ENCODE data around the gene ISG20. TPM values are rescaled to one million over a fixed set of nuclear protein-coding genes. Genes with fewer than 3 reads are reported as not detected.
"Not testable (repeated sequence)": the region's sequence is repeated elsewhere in the genome, so short reads cannot be mapped to it uniquely, and the experiment has no call there.

Gene ISG20
- total RNA-seq, 1 donor from 2014 or later = 0.65 TPM

DNA sequence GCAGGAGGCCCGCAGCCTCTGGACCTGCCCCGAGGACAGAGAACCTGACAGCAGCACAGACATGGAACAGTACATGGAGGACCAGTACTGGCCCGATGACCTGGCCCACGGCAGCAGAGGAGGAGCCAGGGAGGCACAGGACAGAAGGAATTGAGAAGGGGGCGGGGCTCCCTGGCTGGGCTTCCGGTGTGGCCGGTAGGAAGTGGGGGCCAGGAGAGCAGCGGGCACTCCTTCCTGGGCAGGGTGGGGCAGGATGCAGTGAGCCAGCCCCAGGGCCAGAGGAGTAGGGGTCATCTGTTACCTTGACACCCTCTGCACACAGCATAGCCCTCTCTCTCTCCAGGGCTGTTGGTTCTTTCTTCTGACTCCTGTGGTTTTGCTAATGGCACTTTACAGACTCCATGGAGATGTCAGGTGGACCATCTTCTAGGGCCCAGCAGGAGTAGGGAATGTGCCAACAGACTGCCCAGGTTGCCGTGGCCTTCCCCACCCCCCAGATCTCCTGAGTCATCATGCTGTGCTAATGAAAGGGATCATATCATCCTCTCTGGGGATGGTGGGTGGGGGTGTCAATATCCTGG lies 8.6 kb upstream of the ISG20 start:
- Histone ChIP-seq H3K79me2 (ENCODE audit: low read depth) (peaks cover 42% of the 10 kb centered on the region), H3K4me2 (no peak overlapping the region), H2AFZ (replicated peaks) (no peak overlapping the region), H3K9me3 (ENCODE audit: low read depth) (no peaks in the 10 kb centered on the region), H3K4me1 (no peaks in the 10 kb centered on the region), H3K27ac (no peak overlapping the region), H3F3A (ENCODE audit: low read depth) (peaks cover 14% of the 10 kb centered on the region), H3K4me3 (no peak overlapping the region), H3K9ac (no peak overlapping the region), H4K20me1 (ENCODE audit: low read depth) (peaks cover 64% of the 10 kb centered on the region), H3K36me3 (no peaks in the 10 kb centered on the region), H3K27me3 (no peaks in the 10 kb centered on the region)
- no peaks in the 10 kb centered on the region for H3K9me3 Mint-ChIP-seq
- no peak overlapping the region for H3K4me3 Mint-ChIP-seq
- peaks cover 2% of the 10 kb centered on the region for H3K27me3 Mint-ChIP-seq (ENCODE audit: insufficient read depth, low read depth)
- DNase-seq (ENCODE audit: low spot score) = no peak
- no peaks in the 10 kb centered on the region for H3K4me1 Mint-ChIP-seq
- no peak for TF ChIP-seq EZH2phosphoT487 (IDR thresholded peaks at IDR 0.05)
- no peak for TF ChIP-seq EZH2 (IDR thresholded peaks at IDR 0.05)
- TF ChIP-seq, protein P1, sequence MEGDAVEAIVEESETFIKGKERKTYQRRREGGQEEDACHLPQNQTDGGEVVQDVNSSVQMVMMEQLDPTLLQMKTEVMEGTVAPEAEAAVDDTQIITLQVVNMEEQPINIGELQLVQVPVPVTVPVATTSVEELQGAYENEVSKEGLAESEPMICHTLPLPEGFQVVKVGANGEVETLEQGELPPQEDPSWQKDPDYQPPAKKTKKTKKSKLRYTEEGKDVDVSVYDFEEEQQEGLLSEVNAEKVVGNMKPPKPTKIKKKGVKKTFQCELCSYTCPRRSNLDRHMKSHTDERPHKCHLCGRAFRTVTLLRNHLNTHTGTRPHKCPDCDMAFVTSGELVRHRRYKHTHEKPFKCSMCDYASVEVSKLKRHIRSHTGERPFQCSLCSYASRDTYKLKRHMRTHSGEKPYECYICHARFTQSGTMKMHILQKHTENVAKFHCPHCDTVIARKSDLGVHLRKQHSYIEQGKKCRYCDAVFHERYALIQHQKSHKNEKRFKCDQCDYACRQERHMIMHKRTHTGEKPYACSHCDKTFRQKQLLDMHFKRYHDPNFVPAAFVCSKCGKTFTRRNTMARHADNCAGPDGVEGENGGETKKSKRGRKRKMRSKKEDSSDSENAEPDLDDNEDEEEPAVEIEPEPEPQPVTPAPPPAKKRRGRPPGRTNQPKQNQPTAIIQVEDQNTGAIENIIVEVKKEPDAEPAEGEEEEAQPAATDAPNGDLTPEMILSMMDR (IDR thresholded peaks at IDR 0.05) = no peak
- no peak overlapping the region for H3K27ac Mint-ChIP-seq
- peaks cover 28% of the 10 kb centered on the region for H3K36me3 Mint-ChIP-seq

DNA sequence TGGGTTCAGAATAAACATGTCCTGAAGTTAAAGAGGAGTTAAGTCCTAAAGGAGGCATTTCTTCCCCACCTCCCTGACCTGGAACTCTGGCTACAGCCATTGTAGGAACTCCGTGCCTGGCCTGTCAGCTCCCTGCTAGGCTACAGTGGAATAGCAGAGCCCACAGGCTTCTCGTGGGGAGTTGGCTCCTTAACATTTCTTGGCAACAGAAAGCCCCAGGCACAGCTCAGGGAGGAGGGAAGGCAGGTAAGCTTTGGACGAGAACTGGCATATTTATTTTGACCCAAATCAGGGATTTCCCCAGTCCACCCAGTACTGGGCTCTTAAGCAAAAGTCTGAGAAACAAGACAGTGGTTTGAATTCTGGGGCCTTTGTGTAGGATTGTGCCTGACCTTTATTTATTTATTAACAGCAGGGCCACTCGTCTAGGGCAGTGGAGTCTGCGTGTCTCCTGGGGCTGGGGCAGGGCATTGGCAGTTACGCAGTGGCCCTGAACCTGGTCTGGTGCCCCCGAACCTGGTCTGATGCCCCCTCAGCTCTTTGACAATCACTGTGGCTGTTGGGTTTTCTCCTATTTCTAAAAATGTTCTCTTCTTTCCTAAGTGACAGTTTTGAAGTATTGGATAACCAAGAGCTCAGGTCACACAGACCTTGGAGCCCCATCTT lies 7.9 kb upstream of the ISG20 start:
- no peak overlapping the region for H3K9ac ChIP-seq
- peaks cover 2% of the 10 kb centered on the region for H3K27me3 Mint-ChIP-seq (ENCODE audit: insufficient read depth, low read depth)
- H3K27me3 ChIP-seq = no peaks in the 10 kb centered on the region
- no peaks in the 10 kb centered on the region for H3K9me3 ChIP-seq (ENCODE audit: low read depth)
- no peaks in the 10 kb centered on the region for H3K9me3 Mint-ChIP-seq
- H3K27ac ChIP-seq = no peak overlapping the region
- no peak overlapping the region for H3K4me3 Mint-ChIP-seq
- no peaks in the 10 kb centered on the region for H3K36me3 ChIP-seq
- no peak for TF ChIP-seq EZH2phosphoT487 (IDR thresholded peaks at IDR 0.05)
- H3K79me2 ChIP-seq (ENCODE audit: low read depth) = peaks cover 35% of the 10 kb centered on the region
- H4K20me1 ChIP-seq (ENCODE audit: low read depth) = peaks cover 57% of the 10 kb centered on the region
- H3K36me3 Mint-ChIP-seq = peaks cover 28% of the 10 kb centered on the region
- H3F3A ChIP-seq (ENCODE audit: low read depth) = peaks cover 17% of the 10 kb centered on the region
- H3K4me1 ChIP-seq = no peaks in the 10 kb centered on the region
- H3K4me2 ChIP-seq = no peak overlapping the region
- no peak overlapping the region for H2AFZ ChIP-seq (replicated peaks)
- no peak for DNase-seq (ENCODE audit: low spot score)
- H3K27ac Mint-ChIP-seq = no peak overlapping the region
- no peak overlapping the region for H3K4me3 ChIP-seq
- no peaks in the 10 kb centered on the region for H3K4me1 Mint-ChIP-seq

DNA sequence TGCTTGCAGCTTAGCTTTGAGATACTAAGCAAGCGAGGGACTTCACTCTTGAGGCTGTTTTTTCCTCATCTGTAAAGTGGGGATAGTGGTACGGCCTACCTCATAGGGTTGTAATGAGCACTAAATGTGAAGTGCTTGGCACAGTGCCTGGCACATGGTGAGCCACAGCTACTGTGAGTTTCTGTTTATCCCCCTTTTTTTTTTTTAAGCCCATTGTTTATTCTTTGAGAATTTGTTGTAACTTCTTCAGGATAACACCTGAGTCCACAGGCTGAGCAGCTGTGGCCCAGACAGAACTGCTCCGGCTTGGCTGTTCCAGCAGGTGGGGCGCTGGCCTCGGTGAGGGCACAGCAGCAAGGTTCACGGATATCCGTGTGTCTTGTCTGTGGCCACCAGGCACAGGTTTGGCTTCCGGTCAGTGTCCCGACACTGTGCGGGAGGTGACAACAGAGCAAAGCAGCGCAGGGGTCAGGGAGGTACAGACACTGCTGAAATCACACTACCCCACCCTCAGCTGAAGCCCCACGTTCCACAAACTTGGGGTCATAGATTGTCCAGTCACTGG lies 7.3 kb upstream of the ISG20 start:
- H3K27me3 ChIP-seq = no peaks in the 10 kb centered on the region
- peaks cover 29% of the 10 kb centered on the region for H3K79me2 ChIP-seq (ENCODE audit: low read depth)
- Mint-ChIP-seq H3K27me3 (ENCODE audit: insufficient read depth, low read depth) (peaks cover 2% of the 10 kb centered on the region), H3K9me3 (no peaks in the 10 kb centered on the region), H3K27ac (no peak overlapping the region), H3K4me3 (no peak overlapping the region), H3K36me3 (peaks cover 28% of the 10 kb centered on the region), H3K4me1 (no peaks in the 10 kb centered on the region)
- no peaks in the 10 kb centered on the region for H3K4me1 ChIP-seq
- H3K4me3 ChIP-seq = no peak overlapping the region
- H3K36me3 ChIP-seq = no peaks in the 10 kb centered on the region
- peaks cover 51% of the 10 kb centered on the region for H4K20me1 ChIP-seq (ENCODE audit: low read depth)
- TF ChIP-seq, protein P1 (IDR thresholded peaks at IDR 0.05) = no peak
- TF ChIP-seq EZH2phosphoT487 (IDR thresholded peaks at IDR 0.05) = no peak
- TF ChIP-seq EZH2 (IDR thresholded peaks at IDR 0.05) = no peak
- H3K9me3 ChIP-seq (ENCODE audit: low read depth) = no peaks in the 10 kb centered on the region
- H2AFZ ChIP-seq (replicated peaks) = no peak overlapping the region
- peaks cover 17% of the 10 kb centered on the region for H3F3A ChIP-seq (ENCODE audit: low read depth)
- DNase-seq (ENCODE audit: low spot score) = no peak
- no peak overlapping the region for H3K27ac ChIP-seq
- H3K9ac ChIP-seq = no peak overlapping the region
- no peak overlapping the region for H3K4me2 ChIP-seq

DNA sequence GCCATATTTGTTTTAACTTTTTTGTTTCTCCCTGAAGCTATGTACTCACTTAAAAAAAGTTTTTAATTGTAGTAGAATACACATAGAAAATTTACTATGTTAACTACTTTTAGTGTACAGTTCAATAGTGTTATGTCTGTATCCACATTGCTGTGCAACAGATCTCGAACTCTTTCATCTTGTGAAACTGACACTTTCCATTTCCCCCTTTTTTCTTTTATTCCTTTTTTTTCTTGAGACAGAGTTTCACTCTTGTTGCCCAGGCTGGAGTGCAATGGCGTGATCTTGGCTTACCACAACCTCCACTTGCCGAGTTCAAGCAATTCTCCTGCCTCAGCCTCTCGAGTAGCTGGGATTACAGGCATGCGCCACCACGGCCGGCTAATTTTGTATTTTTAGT lies 6.0 kb upstream of the ISG20 start:
- H3K36me3 Mint-ChIP-seq = peaks cover 23% of the 10 kb centered on the region
- not testable (repeated sequence) for H3K4me3 Mint-ChIP-seq, H3K9me3 Mint-ChIP-seq

More for the DNA sequence above, 6.0 kb upstream of the ISG20 start:
- H3K27ac ChIP-seq; H3K4me1 Mint-ChIP-seq; H3K36me3 ChIP-seq; H3K9me3 ChIP-seq (ENCODE audit: low read depth); H3K27me3 ChIP-seq; H3K4me2 ChIP-seq; H3K4me1 ChIP-seq; H2AFZ ChIP-seq (replicated peaks); H3K27me3 Mint-ChIP-seq (ENCODE audit: insufficient read depth, low read depth); DNase-seq (ENCODE audit: low spot score); H3K27ac Mint-ChIP-seq; H3K9ac ChIP-seq; H3K4me3 ChIP-seq: not testable (repeated sequence)
- Histone ChIP-seq H3F3A (ENCODE audit: low read depth) (peaks cover 21% of the 10 kb centered on the region), H3K79me2 (ENCODE audit: low read depth) (peaks cover 16% of the 10 kb centered on the region), H4K20me1 (ENCODE audit: low read depth) (peaks cover 38% of the 10 kb centered on the region)
